ENCODE measurements around the gene ALG11.

DNA sequence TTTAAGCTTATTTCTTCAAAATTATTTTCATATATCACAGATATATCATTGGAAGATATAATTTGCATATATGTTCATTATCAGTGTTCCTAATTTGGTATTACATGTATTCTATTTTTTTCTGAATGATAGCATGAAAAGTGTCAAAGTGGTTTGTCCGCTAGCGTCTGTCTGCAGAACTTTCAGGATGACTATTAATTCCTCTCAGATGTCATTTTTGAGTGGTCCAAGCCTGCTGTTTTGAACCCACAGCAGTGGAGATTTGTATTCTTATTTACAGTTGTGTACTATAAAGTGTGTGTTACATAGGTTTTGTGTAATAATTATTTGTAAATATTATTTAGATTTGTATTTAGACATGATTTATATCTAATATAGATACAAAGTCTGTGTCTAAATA is 20.8 kb downstream of the ALG11 start:
- TF ChIP-seq POLR2A (IDR thresholded peaks at IDR 0.05; ENCODE audit: low read depth, low read length) (no peak), TAF1 (IDR thresholded peaks at IDR 0.05; ENCODE audit: borderline replicate concordance, low read depth, low read length) (no peak)

All from GM12892 (cell line).